ENCODE results near the gene GPS1.
A peak's percentile ranks its signal among the peaks of the same experiment; 100 is the strongest.

GPS1 gene

DNA sequence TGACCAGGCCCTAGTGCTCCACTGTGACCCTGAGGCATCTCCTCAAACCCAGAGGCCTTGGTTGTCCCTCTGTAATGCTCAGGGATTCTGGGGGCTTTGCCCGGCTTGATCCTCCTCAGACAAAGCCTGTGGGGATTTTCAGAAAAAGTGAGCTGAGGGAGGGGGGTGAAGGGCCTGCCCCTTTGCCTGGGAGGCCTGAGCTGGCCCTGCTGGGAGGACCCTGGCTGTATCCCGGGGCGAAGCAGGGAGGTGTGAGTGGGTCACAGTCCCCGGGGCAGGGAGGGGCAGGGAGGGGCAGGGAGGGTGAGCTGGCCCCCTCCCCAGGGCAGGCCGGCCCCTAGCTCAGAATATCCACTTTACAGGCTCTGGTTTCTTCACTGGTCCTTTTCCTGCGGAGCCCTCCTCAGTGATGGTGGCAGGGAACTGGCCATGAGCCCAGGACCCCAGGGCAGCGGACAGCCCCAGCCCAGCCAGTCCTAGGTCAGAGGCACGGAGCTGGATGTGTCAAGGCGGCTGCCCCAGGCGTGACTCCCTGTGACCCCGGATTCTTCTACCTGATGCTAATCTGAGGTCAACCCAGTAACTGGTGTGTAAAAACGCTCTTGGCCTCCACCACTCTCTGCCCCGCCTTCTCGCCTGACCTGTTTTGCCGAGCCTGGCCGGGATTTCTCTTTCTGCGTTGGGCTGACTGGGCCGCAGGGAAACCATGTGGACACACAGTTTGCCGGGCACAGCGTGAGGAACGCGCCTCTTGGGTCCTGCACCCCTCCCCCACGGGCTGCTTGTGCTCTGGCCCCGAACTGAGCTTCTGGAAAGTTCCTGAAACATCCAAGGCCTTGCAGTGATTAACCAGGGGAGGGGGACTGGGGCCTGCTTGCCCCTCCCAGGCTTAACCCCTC, 52.1 kb downstream of the GPS1 start:
- TF ChIP-seq, protein P1, sequence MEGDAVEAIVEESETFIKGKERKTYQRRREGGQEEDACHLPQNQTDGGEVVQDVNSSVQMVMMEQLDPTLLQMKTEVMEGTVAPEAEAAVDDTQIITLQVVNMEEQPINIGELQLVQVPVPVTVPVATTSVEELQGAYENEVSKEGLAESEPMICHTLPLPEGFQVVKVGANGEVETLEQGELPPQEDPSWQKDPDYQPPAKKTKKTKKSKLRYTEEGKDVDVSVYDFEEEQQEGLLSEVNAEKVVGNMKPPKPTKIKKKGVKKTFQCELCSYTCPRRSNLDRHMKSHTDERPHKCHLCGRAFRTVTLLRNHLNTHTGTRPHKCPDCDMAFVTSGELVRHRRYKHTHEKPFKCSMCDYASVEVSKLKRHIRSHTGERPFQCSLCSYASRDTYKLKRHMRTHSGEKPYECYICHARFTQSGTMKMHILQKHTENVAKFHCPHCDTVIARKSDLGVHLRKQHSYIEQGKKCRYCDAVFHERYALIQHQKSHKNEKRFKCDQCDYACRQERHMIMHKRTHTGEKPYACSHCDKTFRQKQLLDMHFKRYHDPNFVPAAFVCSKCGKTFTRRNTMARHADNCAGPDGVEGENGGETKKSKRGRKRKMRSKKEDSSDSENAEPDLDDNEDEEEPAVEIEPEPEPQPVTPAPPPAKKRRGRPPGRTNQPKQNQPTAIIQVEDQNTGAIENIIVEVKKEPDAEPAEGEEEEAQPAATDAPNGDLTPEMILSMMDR (IDR thresholded peaks at IDR 0.05; ENCODE audit: low read depth, low read length) = no peak
- DNase-seq (ENCODE audit: extremely low read depth, low read depth) = no peak

DNA sequence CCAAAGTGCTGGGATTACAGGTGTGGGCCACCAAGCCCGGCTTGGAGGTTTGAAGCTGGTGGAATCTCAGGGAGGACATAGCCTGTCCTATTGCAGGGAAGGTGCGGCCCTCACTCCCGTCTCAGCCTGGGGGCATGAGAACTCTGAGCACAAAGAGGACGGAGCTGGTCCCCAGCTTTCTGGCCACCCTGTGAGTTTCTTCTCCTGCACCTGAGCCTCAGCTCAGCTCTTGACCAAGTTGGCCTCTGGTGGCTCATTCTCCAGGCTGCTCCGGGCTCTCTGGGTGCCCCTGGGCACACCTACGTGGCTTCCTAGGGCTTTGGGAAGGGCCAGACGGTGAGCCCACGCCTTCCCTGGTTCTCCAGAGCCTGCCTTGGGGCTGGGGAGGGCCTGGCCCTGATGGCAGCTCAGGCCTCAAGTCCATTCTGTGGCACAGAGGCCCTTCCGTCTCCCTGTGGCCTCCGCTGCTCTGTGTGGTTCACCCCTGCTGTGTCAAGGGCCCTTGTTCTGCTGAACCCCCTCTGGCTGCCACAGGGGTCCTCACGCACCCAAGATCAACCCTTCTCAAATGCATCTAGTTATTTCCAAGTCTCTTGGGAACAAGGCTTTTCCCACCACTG, 53.2 kb downstream of the GPS1 start:
- TF ChIP-seq, protein P1 (IDR thresholded peaks at IDR 0.05; ENCODE audit: low read depth, low read length) = no peak
- no peak for DNase-seq (ENCODE audit: extremely low read depth, low read depth)

DNA sequence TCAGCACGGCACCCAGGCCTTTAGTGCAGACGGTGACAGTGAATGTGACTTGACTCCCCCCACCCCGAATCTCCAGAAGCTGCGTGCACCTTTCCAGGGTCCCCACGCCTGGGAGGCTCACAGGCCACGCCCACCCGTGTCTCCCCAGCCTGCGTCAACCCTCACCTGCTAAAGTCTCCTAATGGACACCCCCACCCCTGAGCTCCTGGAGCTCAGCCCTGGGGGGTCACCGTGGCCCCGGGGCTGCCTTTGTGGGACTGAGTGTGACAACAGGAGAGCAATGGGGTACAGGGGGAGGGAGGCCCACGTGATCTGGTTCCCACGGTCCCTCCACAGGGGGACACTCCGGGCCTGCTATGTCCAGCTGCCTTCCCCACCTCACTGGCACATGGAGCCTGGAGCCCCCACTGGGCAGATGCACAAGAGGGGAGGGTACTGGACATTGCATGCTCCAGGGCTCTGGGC, 53.8 kb downstream of the GPS1 start:
- TF ChIP-seq, protein P1 (IDR thresholded peaks at IDR 0.05; ENCODE audit: low read depth, low read length) = no peak
- no peak for DNase-seq (ENCODE audit: extremely low read depth, low read depth)

DNA sequence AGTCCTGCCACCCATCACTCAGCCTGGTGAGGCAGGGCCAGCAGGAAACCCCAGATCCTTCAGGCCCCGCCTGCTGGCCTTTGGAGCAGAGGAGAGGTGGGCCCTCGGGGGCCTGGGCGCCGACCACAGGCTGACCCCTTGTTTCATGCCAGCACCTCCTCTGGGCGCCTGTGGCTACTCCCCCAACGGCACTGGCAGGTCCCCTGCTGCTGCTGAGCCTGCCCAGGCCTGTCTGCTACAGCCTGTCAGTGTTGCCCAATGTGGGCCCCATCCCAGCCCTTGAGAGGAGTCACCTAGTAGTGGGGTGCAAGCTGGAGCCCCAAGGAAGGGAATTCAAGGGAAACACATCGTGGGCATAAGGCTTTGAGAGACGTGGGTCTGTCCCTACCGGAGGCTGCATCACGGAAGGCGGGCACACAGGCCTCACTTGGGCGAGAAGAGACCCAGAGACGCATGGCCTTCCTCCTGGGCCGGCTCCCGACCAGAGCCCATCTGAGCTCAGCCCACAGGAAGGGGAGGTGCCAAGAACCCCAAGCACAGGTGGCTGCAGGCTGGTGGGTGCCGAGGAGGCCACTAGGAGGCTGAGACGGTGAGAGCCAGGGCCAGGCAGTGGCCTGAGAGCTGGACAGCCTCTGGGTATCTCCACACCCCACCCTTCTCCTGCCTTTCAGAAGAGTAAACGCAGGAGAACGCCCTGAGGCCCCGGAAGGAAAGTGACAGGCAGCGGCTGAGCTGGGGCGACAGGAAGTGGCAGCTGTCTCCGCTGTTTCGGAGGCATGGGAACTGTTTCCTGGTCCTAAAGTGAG, 54.4 kb downstream of the GPS1 start:
- TF ChIP-seq, protein P1 (IDR thresholded peaks at IDR 0.05; ENCODE audit: low read depth, low read length) = peak; percentile 14
- DNase-seq (ENCODE audit: extremely low read depth, low read depth) = no peak

DNA sequence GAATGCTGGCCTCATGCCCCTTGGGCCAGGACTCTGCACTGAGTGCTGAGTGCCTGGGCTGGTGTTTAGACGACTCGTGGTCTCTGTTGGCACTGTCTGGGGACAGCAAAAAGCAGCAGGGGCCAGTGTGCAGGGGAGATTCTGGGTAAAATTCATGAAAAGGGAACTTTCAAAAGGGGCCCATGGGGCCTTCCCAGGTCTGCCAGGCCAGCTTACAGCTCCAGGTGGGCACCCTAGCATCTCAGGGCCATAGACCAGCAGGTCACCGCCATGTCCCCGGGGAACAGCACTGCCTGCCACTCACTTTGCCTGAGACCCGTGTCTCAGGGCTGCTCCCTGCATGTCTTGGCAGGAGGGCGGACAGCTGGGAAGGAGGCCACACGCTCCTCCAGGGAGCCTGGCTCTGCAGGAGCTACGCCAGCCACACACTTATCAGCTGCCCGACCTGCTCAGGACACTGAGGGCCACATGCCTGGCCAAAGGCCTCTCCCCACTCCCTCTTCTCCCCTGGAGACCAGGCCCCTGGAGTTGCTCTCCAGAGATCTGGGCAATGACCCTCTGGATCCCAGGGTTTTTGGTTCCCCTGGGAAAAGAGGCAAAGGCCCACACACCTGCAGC, 55.1 kb downstream of the GPS1 start:
- TF ChIP-seq, protein P1 (IDR thresholded peaks at IDR 0.05; ENCODE audit: low read depth, low read length) = no peak
- no peak for DNase-seq (ENCODE audit: extremely low read depth, low read depth)
